HG03575 (cell line): ENCODE data around the gene FRMD8.
"Not testable (repeated sequence)": the region's sequence is repeated elsewhere in the genome, so short reads cannot be mapped to it uniquely, and the experiment has no call there.

Source experiments
- ATAC-seq: cut with Tn5 transposase; IDR thresholded peaks from one replicate; pipeline ENCODE4 v1.9.1; 2021; ENCODE audit not compliant: unreplicated experiment, insufficient number of reproducible peaks, low FRiP score; ENCODE audit errors: extremely low read depth

FRMD8 gene

DNA sequence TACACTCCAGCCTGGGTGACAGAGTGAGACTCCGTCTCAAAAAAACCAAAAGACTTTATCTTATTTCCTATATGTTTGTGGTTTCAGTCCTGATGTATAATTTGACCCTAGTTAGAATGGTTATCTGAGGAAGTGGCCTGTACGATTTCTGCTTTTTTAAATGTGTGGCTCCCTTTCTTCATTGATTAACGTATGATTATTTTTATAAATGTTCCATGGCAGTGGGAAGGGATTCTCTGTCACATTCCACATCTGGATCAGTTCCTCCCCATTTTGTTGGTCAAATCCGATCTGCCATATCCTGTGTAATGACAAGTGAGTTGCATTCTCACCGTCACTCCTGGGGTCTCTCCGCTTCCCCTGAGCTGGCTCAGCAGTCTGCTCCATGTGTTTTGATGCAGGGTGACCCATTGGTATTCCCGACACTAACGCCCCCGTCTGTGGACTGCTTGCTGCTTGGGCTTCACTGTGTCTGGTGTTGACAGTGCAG lies 56.5 kb downstream of the FRMD8 start:
- ATAC-seq = no peak

DNA sequence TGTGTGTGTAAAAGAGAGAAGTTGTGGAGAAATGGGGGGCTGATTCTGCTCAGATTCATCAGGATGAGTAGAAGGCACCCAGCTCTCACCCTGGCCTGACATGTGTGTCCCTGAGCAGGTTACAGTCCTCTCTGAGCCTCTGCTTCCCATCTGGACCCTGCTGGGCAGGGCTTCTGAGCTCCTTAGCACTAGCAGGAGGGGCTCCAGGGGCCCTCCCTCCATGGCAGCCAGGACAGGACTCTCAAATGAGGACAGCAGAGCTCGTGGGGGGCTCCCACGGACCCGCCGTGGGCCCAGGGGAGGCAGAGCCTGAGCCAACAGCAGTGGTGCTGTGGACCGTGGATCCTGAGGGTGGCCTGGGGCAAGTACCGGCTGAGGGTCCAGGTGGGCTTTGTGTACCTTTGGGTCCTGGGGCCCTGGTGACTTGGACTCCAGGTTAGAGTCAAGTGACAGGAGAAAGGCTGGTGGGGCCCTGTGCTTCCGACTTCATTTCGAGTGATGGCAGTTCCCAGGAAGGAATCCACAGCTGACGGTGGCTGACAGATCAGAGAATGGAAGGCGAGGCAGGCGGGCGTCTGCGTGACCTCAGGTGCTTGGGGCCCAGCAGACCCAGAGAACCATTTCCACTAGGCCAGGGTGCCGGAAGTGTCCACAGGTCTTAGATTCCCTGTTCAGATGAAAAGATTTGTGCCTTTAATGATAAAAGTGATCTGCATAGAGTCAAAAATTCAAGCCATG lies 58.0 kb downstream of the FRMD8 start:
- no peak for ATAC-seq

DNA sequence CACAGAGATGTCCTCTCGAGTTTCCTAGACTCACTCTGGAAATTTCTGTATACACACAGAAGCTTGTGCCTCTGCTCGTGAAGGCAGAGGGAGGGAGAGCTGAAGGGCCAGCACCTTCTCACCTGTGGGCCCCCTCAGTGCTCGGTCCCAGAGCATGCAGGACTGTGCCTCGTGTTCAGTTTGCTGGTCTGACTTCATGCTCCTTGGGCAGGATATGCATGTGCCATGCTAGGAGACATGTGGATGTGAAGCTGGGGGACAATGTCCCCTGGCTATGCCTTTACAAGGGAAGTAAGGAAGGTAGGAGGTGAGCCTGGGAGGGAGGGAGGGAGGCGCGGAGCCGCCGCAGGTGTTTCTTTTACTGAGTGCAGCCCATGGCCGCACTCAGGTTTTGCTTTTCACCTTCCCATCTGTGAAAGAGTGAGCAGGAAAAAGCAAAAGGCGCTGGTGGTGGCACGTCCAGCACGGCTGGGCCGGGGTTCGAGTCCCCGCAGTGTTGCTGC lies 58.7 kb downstream of the FRMD8 start:
- no peak for ATAC-seq

DNA sequence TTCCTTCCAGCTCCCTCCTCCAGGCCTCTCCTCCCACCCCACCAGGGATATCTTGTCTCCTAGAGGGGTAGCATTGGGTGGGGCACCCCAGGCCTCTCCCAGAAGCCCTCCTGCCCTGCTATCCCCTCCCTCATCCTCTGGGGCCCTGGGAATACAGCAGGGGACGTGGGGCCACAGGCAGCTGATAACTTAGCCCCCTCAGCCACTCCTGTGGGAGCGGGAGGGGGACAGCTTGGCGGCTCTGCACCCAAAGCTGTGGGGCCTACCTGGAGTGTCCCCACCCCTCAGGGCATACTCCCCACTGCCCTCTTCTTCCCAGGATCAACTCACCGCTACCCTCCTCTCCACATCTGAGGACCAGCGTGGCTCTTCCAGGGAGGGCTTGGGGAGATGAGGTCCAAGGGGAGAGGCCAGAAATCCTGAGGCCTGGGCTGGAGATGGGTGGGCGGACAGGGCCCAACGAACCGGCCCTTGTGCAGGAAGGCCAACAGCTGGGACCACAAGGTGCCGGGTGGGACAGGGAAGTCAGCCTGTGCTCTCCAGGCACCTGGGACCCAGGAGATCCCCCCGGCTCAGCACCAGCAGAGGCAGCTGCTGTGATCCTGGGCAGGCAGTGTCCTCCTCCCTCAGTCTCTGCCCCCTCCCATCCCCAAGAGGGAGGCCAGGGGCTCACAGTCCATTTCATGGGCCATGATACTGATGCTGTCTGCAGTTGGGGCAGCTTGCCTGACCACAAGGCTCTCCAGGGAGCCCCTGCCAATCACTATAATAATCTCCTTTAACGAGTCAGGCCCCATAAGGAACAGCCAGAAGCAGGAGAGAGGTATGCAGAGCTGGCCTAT lies 59.4 kb downstream of the FRMD8 start:
- ATAC-seq = no peak

DNA sequence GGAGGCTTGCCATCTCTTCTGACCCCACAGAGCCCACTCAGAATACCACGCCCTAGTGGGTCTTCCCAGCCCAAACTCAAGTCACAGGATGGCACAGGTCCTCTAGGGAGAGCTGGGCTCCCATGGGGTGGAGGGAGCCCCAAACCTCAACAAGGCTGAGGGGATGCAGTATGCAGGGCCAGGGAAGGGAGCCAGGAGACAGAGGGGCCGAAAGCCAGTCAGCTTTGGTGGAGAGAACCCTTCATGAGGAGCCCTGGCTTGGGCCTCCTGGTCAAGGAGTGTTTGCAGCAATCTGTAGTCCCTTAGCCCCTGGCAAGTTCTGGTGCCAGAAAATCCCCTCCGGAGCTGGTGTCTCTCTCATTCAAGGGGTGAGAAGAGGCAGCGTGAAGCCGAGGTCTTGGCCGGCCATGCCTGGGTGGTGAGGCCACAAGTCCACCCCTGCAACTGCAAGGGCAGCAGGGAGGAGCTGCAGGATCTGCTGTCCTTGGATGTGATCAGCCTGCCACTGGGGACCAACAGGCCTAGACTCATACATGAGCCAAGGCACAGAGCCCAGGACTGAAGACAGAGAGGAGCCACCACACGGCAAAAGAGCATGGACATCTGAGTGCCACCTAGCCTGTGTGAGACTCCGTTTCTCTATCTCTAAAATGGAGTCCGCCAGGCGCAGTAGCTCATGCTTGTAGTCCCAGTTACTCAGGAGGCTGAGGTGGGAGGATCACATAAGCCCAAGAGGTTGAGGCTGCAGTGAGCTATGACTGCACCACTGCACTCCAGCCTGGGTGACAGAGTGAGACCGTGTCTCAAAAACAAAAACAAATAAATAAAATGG lies 60.2 kb downstream of the FRMD8 start:
- no peak for ATAC-seq

DNA sequence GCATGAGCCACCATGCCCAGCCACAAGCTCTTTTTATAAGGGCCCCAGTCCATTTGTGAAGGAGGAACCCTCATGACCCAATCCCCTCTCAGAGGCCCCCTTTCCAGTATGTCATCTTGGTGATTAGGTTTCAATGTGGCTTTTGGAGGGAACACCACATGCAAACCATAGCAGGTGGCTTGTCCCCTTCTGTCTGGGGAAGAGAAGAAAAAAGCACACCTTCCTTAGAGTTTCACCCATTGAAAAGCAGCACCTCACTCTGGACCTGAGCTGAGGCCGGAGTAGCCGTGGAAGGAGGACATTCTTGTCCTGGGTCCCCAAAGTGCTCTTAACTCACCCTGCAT lies 61.6 kb downstream of the FRMD8 start:
- ATAC-seq = no peak

DNA sequence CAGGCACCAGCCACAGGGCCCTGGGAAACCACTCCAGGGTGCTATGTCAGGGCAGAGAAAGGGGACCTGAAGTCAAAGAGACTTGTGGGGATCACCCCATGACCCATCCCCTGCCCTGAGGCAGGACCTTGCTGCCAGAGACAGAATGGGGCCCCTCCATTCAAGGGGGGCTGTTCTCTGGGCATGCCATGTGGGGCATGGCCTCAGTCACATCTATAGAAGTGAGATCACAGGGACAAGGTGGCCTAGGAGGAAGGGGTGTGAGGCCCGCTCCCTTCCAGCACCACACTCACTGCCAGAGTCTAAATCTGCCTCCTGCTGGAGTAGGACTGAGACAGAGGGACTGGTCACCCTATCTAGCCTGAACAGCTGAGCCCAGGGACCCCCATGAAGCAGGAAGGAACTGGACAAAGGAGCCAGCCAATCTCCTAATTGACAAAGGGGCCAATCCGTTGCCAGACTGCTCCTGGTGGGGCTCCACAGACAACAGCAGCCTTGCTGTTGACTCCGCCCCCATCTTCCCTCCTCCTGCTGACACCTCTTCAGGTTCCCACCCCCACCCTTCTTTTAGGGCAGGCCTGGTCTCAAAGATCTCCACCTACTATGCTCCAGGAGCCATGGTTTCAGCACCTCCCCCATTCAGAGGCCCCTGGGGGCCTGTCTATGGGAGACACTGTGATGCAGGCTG lies 62.1 kb downstream of the FRMD8 start:
- ATAC-seq = no peak

DNA sequence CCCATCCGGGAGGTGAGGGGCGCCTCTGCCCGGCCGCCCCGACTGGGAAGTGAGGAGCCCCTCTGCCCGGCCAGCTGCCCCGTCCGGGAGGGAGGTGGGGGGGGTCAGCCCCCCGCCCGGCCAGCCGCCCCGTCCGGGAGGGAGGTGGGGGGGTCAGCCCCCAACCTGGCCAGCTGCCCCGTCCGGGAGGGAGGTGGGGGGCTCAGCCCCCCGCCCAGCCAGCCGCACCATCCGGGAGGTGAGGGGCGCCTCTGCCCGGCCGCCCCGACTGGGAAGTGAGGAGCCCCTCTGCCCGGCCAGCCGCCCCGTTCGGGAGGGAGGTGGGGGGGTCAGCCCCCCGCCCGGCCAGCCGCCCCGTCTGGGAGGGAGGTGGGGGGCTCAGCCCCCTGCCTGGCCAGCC lies 64.9 kb downstream of the FRMD8 start:
- ATAC-seq = not testable (repeated sequence)

DNA sequence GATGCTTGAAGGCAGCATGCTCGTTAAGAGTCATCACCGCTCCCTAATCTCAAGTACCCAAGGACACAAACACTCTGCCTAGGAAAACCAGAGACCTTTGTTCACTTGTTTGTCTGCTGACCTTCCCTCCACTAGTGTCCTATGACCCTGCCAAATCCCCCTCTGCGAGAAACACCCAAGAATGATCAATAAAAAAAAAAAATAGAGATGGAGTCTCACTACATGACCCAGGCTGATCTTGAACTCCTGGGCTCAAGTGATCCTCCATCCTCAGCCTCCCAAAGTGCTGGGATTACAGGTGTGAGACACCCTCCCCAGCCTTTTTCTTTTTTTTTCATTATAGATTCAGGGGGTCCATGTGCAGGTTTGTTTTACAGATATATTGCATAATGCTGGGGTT lies 65.8 kb downstream of the FRMD8 start:
- ATAC-seq = not testable (repeated sequence)

DNA sequence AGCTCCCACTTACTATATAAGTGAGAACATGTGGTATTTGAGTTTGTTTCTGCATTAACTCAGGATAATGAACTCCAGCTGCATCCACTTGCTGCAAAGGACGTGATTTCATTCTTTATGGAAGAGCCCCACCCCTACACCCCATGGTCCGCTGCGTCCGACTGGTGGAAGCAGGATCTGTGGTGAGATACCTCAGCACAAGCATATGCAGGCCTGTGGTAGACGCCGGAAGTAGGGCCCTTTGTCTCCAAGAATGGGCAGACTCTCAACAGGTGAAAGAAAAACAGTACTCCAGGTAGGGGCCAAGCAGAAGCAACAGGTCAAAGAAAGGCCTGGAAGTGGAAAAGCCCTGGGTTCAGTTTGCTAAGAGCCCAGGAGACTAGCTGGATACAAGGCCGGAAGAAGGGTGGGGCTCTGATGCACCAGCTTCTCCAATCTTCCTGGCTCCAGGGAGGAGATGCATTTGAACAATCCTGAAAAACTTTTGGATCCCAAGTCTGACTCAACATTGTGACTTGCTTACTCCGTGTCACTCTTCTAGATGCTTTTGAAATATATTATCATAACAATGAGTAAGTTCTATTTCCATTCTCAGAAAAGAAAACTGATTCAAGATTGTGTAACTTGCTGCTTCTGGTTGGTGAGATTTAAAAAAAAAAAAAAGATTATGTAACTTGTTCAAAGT lies 66.5 kb downstream of the FRMD8 start:
- no peak for ATAC-seq

DNA sequence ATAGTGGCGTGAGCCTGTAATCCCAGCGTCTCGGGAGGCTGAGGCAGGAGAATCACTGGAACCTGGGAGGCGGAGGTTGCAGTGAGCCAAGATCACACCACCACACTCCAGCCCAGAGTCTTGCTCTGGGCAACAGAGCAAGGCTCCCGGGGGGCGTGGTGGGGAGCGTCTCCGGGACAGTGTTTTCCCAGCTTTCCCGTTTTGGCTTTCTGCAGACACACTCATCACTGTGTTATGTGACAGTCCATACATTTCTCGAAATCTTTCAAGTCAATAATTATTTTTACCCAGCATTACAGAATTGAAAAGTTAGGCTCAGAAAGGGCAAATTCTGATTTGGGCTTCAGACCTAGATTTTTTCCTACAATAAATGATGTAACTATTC lies 67.9 kb downstream of the FRMD8 start:
- no peak for ATAC-seq

DNA sequence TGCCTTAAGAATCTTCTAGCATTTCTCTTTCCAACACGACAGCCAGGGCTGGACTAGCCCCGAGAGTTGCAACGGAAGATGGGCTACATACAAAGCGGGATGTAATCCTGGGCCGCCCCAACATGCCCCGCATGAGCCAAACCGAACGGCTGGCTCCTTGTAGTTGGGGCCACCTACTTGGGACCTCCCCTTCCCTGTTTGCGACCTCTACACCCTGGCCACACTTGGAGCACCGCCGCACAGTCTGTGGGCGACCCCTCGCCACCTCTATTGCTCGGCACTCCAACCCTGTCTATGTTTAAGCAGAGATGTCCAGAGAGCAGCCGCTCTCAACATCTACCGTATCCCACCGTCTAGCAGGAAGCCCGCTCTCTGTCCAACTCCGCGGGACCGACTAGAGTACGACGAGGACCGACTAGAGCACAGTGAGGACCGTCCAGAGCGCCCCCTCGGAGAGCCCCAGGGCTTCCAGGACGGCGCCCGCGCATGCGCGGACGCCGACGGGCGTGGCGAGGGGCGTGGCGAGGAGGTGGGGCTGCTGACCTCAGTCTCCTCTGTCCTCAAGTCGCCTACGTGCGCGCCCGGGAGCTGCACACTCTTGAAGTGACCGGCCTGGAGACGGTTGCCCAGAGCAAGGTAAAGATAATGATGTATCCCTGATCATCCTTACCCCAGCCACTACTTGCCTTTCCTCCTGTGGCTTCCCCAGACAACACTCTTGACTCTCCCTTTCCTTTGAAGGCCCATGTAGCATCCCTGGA lies 68.4 kb downstream of the FRMD8 start:
- no peak for ATAC-seq

DNA sequence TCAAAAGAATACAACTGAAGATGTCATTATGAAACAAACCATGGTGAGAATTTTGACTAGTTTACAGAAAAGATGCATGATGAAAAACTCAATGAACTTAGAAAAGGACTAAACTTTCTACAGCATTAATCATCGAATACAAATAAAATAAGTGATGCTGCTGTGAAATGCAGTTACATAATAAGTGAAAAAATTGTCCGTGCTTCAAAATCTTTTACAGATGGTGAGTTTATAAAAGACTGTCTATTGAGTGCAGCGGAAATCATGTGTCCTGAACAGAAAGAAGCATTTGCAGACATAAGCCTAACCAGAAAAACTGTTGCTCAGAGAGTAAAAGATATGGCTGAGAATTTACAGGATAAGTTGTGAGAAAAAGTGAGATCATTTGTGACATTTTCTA lies 70.0 kb downstream of the FRMD8 start:
- no peak for ATAC-seq

DNA sequence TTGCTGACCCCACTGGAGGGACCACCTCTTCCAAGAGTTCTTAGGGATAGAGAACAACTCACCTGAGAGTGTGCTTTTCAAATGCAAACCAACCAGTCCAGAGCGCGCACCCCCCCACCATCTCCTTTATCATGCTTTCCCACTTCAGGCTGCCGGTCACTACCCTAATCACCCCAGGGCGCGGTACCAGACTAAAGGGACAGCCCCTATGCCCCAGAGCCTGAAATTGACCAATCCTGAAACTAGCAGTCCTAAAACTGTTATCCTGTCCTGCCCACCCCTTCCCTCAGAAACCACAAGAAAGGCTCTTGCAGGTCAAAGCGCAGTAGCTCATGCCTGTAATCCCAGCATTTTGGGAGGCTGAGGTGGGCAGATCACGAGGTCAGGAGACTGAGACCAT lies 73.1 kb downstream of the FRMD8 start:
- ATAC-seq = no peak
